A673 (cell line): ENCODE data around the gene SLC35E4.

Source experiments
- EZH2 ChIP-seq: fragments of 200-600 bp; sonication (generic); IDR thresholded peaks from 2 replicates; pipeline ENCODE4 v1.6.1; 2017; ENCODE audit warnings: borderline replicate concordance, low read depth, mild to moderate bottlenecking, mixed read lengths, antibody characterized with exemption, low read length; ENCODE audit not compliant: poor library complexity, severe bottlenecking
- TF ChIP-seq, protein P1 (sequence below): fragments of 300-800, 200-600 bp; sonication (generic); conservative IDR thresholded peaks from 2 replicates; pipeline ENCODE4 v1.5.1; 2017; ENCODE audit warnings: low read depth, mild to moderate bottlenecking, antibody characterized with exemption, low read length, moderate library complexity, mixed read lengths

DNA sequence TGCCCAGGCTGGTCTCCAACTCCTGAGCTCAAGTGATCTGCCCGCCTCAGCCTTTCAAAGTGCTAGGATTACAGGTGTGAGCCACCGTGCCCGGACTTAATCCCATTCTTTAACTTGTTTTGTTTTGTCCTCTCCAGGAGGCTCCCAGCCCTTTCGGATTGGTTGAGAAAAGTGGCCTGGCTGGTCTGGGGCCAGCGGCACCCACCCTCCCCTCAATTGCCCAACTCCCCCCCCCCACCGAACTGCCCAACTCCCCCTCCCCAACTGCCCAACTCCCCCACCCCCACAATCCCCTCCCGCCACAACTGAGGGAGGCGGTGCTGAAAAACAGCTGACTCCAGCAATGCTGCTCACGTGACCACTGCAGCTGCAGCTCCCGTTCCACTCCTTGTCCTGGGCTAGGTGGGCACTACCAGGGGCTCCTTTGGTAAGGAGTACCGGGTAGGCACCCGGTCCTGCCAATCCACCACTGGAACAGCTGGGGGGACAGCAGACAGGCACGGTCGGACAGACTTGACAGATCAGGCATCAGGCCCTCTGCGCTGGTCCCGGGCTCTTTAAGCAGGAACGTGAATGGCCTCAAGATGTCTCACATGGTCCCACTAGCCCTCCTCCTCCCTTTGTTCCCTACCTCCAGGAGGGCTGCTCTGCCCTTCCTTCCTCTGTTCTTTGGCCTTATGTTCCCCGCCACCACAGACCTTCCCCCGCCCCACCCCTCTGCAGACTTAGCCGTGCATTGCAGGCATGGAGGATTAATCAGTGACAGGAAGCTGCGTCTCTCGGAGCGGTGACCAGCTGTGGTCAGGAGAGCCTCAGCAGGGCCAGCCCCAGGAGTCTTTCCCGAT is 28.9 kb upstream of the SLC35E4 start, which contains the start of gene TCN2:
- TF ChIP-seq, protein P1, sequence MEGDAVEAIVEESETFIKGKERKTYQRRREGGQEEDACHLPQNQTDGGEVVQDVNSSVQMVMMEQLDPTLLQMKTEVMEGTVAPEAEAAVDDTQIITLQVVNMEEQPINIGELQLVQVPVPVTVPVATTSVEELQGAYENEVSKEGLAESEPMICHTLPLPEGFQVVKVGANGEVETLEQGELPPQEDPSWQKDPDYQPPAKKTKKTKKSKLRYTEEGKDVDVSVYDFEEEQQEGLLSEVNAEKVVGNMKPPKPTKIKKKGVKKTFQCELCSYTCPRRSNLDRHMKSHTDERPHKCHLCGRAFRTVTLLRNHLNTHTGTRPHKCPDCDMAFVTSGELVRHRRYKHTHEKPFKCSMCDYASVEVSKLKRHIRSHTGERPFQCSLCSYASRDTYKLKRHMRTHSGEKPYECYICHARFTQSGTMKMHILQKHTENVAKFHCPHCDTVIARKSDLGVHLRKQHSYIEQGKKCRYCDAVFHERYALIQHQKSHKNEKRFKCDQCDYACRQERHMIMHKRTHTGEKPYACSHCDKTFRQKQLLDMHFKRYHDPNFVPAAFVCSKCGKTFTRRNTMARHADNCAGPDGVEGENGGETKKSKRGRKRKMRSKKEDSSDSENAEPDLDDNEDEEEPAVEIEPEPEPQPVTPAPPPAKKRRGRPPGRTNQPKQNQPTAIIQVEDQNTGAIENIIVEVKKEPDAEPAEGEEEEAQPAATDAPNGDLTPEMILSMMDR: no peak
- TF ChIP-seq EZH2: no peak
